Panc1 (cell line): Measurements from ENCODE around the gene GLRA3.

Experiments
- CTCF ChIP-seq: fragments of 450-650 bp; IDR thresholded peaks from 2 replicates; pipeline ENCODE4 v1.5.1; 2017; ENCODE audit warnings: mild to moderate bottlenecking
- POLR2AphosphoS5 ChIP-seq: IDR thresholded peaks from 2 replicates; pipeline ENCODE4 v1.6.1; 2012; ENCODE audit warnings: mild to moderate bottlenecking, low read depth, low read length, moderate library complexity

GRCh38 chr4:174810834-174811233 is 18.2 kb downstream of the GLRA3 start:
- TF ChIP-seq CTCF (no peak), POLR2AphosphoS5 (no peak)
